Measurements from ENCODE around the gene BRWD1.
"Not testable (repeated sequence)": the region's sequence is repeated elsewhere in the genome, so short reads cannot be mapped to it uniquely, and the experiment has no call there.

Gene BRWD1

DNA sequence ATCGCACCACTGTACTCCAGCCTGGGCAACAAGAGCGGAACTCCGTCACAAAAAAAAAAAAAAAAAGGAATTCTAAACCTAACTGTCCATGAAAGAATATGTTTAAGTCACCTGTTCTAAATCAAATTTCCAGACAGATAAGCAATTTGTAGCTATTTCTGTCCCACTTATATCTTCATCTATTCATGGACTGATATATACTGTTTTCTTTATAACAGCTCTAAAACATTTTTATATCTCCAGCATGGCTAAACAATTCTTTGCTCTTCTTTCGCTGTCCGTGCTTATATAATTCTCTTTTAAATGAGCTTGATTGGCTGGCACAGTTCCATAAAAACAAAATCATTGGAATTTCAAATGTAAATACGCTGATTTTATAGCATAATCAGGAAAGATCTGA is 30.5 kb downstream of the BRWD1 start:
- no peak for DNase-seq (ENCODE audit: low read depth in 2 of 2)

DNA sequence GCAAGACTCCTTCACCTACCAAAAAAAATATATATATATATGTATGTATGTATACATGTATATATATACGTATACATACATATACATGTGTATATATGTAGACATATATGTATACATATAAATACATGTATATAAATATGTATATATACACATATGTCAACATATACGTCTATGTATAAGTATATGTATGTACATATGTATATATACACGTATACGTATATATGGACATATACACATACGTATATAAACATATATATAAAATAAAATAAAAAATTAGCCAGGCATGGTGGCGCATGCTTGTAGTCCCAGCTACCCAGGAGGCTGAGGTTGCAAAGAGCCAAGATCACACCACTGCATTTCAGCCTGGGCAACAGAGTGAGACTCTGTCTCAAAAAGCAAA is 31.6 kb downstream of the BRWD1 start:
- no peak for DNase-seq (ENCODE audit: low read depth in 2 of 2)

DNA sequence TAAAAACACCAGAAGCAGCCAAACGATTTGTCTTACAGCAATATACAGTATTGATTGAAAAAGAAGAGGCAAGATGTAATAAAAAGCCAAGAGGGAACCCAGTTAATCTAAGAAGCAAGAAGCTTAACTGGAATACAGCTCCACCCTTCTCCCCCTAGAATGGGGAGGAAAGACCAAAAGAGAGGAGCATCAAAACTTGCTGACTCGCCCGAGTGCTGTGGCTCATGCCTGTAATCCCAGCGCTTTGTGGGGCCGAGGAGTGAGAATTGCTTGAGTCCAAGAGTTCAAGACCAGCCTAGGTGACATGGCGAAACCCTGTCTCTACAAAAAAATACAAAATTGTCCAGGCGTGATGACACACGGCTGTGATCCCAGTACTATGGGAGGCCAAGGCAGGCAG is 32.2 kb downstream of the BRWD1 start:
- no peak for DNase-seq (ENCODE audit: low read depth in 2 of 2)

DNA sequence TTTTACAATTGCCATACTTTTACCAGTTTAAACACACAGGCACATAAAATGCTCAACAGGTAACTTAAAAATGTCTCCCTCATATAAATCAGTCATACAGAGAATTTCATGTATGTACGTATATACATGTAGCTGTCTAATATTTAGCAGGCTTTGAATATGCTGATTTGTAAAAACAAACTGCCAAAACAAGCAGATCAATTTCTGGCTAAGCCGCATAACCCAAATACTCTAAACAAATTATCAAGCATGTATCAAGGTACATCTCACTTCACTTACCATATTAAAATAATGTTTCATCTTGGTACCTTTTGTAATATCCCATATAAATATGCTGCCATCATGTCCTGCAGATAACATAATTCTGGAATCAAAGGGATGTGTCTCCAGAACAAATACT is 43.8 kb downstream of the BRWD1 start:
- DNase-seq (ENCODE audit: low read depth in 2 of 2): no peak

DNA sequence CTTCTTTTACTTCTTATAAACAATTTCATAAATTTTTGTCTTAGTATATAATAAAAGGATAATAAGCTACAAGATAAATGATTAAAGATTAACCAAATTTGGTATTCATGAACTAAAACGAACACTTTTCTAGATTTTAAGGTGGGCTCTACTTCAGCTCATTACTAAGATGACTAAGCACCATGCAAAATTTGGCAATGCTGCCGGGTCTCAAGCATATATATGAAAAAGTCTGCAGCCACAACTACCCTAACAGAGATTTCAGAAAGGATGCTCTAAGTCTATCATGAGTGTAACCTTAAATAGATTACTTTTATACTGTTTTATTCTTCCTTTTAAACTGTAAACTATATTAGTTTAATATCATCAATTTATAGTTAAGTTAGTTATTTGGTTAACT is 47.8 kb downstream of the BRWD1 start:
- no peak for DNase-seq (ENCODE audit: low read depth in 2 of 2)

GRCh38 chr21:39263372-39263771 is 50.1 kb downstream of the BRWD1 start:
- DNase-seq (ENCODE audit: low read depth in 2 of 2): no peak

DNA sequence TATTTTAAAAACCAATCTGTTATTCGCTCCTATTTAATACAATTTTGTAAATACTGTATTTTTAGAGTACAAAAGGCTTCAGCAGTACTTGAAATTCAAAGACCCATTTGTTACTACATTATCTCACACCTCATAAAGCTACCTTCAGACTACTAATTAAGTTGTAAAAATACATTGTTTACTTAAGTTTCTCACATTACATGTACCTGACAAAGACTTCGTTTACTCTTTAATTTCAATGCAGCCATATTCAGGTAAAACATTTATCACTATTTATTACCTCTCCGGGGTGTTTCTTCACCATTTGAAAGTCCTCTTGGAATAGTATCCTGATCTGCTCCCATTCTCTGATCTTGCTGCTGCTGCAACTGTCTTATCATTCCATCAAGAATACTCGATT is 55.2 kb downstream of the BRWD1 start:
- no peak for DNase-seq (ENCODE audit: low read depth in 2 of 2)

DNA sequence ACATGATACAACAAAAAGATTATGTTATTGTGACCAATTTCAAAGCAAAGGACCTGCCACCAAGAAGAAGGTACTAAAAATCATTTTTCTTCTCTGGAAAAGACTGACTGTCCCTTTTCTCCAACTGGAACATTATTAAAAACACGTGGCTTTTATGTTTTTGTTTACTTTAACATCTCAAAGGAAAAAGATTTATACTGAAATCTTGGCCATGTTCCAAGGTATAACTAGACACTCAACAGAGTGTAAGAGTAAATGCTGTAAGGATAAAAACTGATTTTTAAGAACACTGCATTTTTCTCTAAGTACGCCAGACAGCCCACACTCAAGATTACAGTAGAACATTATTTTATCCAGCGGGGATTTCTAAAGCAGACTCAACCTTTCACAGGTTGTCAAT is 62.1 kb downstream of the BRWD1 start:
- no peak for DNase-seq (ENCODE audit: low read depth in 2 of 2)

- no peak for DNase-seq (ENCODE audit: low read depth in 2 of 2)
These were observed 75.2 kb downstream of the BRWD1 start for GRCh38 chr21:39238275-39238674.

GRCh38 chr21:39232861-39233291 is 80.6 kb downstream of the BRWD1 start:
- no peak for DNase-seq (ENCODE audit: low read depth in 2 of 2)

- no peak for DNase-seq (ENCODE audit: low read depth in 2 of 2)
These were observed 88.5 kb downstream of the BRWD1 start for GRCh38 chr21:39224930-39225329.

DNA sequence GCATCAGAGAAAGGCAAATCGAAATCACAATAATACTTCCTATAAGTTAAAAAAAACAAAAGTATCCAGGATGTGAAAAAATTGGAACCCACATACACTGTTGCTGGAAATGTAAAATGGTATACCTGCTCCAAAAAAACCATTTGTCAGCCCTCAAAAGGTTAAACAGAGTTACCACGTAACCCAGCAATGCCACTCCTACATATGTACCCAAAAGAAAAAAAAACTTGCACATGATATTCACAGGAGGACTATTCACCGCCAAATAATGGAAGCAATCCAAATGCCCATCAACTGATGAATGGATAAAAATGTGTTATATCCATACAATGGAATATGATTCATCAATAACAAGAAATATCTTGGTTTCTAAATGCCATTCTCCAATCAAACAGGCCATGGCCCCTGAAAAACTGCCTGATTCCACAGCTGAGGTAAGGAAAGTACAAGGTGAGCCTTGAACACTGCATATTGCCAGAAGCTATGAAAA is 91.4 kb downstream of the BRWD1 start:
- no peak for DNase-seq (ENCODE audit: low read depth in 2 of 2)

DNA sequence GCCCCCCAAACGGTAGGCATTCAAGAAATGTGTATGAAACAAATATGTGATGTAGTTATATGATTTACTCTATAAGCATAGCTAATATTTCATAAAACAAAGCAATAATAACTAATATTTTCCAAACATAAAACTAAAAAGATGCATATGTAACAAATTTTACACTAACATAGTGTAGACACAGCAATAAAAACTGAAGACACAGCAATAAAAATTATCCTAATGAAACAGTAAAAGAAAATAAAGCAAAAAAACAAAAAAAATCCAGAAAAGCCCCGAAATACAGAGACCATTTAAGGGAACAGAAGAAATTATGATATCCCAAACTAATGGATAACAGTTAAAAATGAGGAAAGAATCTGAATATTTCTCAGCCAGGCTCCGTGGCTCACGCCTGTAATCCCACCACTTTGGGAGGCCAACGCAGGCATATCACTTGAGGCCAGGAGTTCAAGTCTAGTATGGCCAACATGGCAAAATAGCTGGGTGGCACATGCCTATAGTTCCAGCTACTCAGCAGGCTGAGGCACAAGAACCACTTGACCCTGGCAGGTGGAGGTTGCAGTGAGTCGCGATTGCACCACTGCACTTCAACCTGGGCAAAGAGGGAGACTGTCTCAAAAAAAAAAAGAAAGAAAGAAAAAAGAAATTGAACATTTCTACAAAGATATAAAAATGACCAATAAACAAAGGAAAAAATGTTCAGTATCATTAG is 92.0 kb downstream of the BRWD1 start:
- no peak for DNase-seq (ENCODE audit: low read depth in 2 of 2)

- DNase-seq (ENCODE audit: low read depth in 2 of 2): not testable (repeated sequence)
These were observed 92.6 kb downstream of the BRWD1 start for GRCh38 chr21:39220875-39221274.

- DNase-seq (ENCODE audit: low read depth in 2 of 2): no peak
These were observed 93.3 kb downstream of the BRWD1 start for GRCh38 chr21:39220150-39220549.

- no peak for DNase-seq (ENCODE audit: low read depth in 2 of 2)
These were observed 95.4 kb downstream of the BRWD1 start for GRCh38 chr21:39218082-39218409.

DNA sequence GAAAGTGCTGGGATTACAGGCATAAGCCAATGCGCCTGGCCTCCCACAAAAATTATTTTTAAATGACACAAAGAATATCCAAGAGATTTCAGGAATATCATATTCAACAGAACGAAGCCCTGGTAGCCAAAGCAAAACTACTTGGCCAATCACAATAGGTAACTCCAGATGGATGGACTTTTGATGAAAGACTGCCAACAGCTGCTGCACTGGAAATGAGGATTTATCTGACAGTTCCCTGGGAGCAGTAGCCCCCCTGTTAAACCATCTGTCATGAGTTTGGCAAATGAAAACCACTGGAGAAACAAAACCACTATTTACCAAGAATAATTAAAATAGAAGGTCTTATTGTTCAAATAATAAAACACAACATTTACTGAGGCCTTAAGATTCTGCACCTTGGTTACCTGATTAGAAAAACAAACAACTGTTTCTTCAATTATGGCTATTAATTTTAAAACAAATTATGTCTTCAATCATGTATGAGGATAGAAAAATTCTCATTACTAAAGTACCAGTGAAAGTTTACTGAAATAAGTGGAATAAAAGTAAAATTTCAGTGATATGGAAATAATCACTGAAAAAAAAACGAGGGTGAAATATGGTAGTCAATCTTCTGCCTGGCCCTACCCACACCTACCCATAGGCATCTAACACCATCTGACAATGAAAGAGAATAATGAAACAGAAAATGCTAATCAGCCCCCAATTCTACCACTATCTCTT is 95.9 kb downstream of the BRWD1 start:
- no peak for DNase-seq (ENCODE audit: low read depth in 2 of 2)

GRCh38 chr21:39216290-39216689 is 97.1 kb downstream of the BRWD1 start:
- no peak for DNase-seq (ENCODE audit: low read depth in 2 of 2)

GRCh38 chr21:39215078-39215477 is 98.4 kb downstream of the BRWD1 start:
- no peak for DNase-seq (ENCODE audit: low read depth in 2 of 2)

- no peak for DNase-seq (ENCODE audit: low read depth in 2 of 2)
These were observed 104.1 kb downstream of the BRWD1 start for GRCh38 chr21:39209334-39209688.

GRCh38 chr21:39208624-39209333 is 104.7 kb downstream of the BRWD1 start:
- no peak for DNase-seq (ENCODE audit: low read depth in 2 of 2)

DNA sequence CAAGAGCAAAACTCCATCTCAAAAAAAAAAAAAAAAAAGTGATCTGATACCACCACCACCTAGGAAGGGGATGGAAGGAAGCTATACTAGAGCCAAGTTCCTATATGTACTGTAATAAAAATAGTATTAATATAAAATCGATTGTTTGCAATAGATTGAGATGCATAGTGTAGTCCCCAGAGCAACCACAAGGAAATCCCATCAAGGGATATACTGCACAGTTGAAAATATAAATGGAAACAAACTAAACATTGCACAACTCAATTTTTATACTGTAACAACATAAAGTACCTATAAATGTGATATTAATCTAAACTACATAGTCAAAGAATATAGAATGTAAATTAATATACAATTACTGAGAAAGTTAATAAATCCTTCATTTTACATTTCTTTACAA is 109.3 kb downstream of the BRWD1 start:
- DNase-seq (ENCODE audit: low read depth in 2 of 2): no peak

- no peak for DNase-seq (ENCODE audit: low read depth in 2 of 2)
These were observed 114.6 kb downstream of the BRWD1 start for GRCh38 chr21:39198800-39199199.

Measured in stimulated activated CD8-positive, alpha-beta memory T cell treated with anti-CD3 and anti-CD28 coated beads, Interleukin-15, amount 100 ng/mL, for 48 hours (primary cell).